Activated CD4-positive, alpha-beta T cell treated with anti-CD3 and anti-CD28 coated beads, Interleukin-2, amount 10 ng/mL, durations not matched to agents 24 days and 14 days (primary cell): ENCODE data around the gene SIRT7. TPM values are rescaled to one million over a fixed set of nuclear protein-coding genes. Genes with fewer than 3 reads are reported as not detected.

Experiments
- DNase-seq: peaks from one replicate; pipeline ENCODE4 v3.0.0; 2022
- H3K27ac Mint-ChIP-seq: one replicate; pipeline ENCODE4 v1.8.0; 2022; ENCODE audit warnings: mild to moderate bottlenecking, mixed read lengths
- H3K27me3 Mint-ChIP-seq: one replicate; pipeline ENCODE4 v1.8.0; 2022; ENCODE audit warnings: mixed read lengths
- H3K36me3 Mint-ChIP-seq: one replicate; pipeline ENCODE4 v1.8.0; 2022; ENCODE audit warnings: low read depth, mild to moderate bottlenecking, mixed read lengths
- H3K4me1 Mint-ChIP-seq: one replicate; pipeline ENCODE4 v1.8.0; 2021; ENCODE audit warnings: mixed read lengths
- H3K4me3 Mint-ChIP-seq: one replicate; pipeline ENCODE4 v1.8.0; 2022; ENCODE audit warnings: mild to moderate bottlenecking, moderate library complexity, mixed read lengths
- H3K9me3 Mint-ChIP-seq: one replicate; pipeline ENCODE4 v1.8.0; 2021; ENCODE audit warnings: mixed read lengths
- intact Hi-C: fragments of 100-400 bp; cut with micrococcal nuclease; formaldehyde crosslinking; loops from one replicate; pipeline ENCODE4 v1.15.1; 2023
- total RNA-seq: library from RNA; stranded (reverse); gene quantifications from 2 replicates; pipeline ENCODE4 v1.2.3, GENCODE V29; 2022

SIRT7 gene
- total RNA-seq, 1 donor from 2014 or later: 54.9 TPM

GRCh38 chr17:81944858-81945257 is 26.9 kb upstream of the SIRT7 start:
- intact Hi-C loops: no loop called here
- Mint-ChIP-seq H3K36me3 (no peaks in the 10 kb centered on the region), H3K27ac (no peak overlapping the region), H3K27me3 (no peaks in the 10 kb centered on the region), H3K4me1 (no peaks in the 10 kb centered on the region), H3K9me3 (no peaks in the 10 kb centered on the region), H3K4me3 (no peak overlapping the region)
- DNase-seq: no peak

- no peak for DNase-seq
- Mint-ChIP-seq H3K4me3 (no peak overlapping the region), H3K27ac (no peak overlapping the region), H3K9me3 (no peaks in the 10 kb centered on the region), H3K27me3 (no peaks in the 10 kb centered on the region), H3K36me3 (no peaks in the 10 kb centered on the region), H3K4me1 (peaks cover 5% of the 10 kb centered on the region)
- intact Hi-C loops: no loop called here
Observed at GRCh38 chr17:81942167-81942553, 24.2 kb upstream of the SIRT7 start.

DNA sequence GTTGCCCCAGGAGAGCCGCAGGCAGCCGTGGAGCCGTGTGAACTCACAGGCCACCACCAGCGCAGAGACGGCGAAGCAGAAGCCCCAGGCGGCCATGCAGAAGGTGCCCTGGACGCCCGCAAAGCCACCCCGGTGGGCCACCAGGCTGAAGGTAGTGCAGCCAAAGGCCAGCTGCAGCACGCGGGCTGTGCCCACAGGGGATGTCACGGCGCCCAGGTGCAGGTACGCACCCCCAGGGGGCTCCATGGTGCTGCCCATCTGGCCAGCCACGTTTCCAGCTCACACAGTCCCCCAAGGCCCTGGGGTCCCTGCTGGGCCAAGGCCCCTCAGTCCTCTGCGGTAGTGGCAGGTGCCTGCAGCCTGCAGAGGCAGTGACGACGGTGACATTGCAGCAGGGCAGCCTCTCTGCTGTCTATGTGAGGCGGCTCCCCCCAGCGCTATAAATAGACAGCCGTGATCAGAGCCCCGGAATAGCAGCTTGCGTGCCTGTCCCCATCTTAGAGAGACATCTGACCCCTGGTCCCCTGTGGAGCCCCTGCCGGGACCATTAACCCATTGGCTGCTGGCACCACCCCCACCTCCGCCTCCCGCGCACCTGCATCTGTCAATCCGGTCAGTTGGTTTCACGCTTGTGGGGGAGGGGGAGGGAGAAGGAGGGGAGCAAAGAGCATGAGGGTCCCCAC is 23.6 kb upstream of the SIRT7 start:
- intact Hi-C loops: no loop called here
- Mint-ChIP-seq H3K27ac (no peak overlapping the region), H3K9me3 (no peaks in the 10 kb centered on the region), H3K4me1 (peaks cover 6% of the 10 kb centered on the region), H3K4me3 (no peak overlapping the region), H3K36me3 (no peaks in the 10 kb centered on the region), H3K27me3 (no peaks in the 10 kb centered on the region)
- peak; percentile 58 for DNase-seq

DNA sequence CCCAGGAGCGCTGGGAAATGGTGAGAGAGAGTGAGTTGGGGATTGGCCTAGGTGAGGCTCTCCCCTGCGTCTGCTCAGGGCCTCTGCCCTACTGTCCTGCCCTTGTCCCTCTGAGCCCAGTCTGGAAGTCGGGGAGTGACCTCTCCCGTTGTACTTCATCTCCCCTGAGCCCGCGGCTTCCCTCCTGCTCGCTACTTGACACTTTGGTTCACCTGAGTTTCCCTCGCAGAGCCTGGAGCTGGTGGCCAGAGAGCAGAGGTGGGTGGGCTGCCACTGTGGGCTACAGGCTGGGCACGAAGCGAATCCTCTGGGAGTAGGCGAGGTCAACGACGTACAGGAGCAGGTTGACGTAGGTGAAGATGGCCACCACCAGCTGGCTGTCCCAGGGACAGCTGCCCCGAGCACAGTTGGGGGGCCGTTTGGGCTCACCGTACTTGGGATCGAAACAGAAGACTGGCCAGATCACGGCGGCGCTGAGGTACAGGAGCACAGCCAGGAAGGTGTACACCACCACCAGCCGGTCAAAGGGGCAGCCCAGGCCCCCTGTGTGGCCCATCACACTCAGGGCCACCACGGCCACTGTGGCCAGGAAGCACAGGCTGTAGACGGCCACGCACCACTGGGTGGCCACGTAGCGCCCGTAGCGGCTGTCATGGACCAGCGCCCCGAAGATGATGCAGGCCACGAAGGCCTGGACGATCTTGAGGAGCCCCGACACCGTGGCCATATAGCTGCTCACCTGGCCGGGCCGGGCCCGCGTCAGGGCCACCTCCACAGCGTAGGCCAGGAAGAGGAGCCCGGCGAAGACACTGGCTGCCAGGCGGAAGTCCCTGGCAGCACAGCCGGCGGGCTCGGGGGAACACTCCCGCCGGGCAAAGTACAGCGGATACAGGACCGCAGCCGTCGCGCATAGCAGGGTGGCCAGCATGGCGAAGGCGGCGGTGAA is 22.8 kb upstream of the SIRT7 start:
- intact Hi-C loops: no loop called here
- H3K27ac Mint-ChIP-seq: no peak overlapping the region
- peak; percentile 55 for DNase-seq
- no peaks in the 10 kb centered on the region for H3K27me3 Mint-ChIP-seq
- H3K4me3 Mint-ChIP-seq: no peak overlapping the region
- H3K9me3 Mint-ChIP-seq: no peaks in the 10 kb centered on the region
- H3K4me1 Mint-ChIP-seq: peaks cover 9% of the 10 kb centered on the region
- H3K36me3 Mint-ChIP-seq: peaks cover 2% of the 10 kb centered on the region

- Mint-ChIP-seq H3K27me3 (no peaks in the 10 kb centered on the region), H3K36me3 (peaks cover 5% of the 10 kb centered on the region), H3K27ac (no peak overlapping the region), H3K4me1 (peaks cover 12% of the 10 kb centered on the region), H3K4me3 (no peak overlapping the region), H3K9me3 (no peaks in the 10 kb centered on the region)
- intact Hi-C loops: no loop called here
- no peak for DNase-seq
Observed at GRCh38 chr17:81939881-81940385, 22.0 kb upstream of the SIRT7 start.

DNA sequence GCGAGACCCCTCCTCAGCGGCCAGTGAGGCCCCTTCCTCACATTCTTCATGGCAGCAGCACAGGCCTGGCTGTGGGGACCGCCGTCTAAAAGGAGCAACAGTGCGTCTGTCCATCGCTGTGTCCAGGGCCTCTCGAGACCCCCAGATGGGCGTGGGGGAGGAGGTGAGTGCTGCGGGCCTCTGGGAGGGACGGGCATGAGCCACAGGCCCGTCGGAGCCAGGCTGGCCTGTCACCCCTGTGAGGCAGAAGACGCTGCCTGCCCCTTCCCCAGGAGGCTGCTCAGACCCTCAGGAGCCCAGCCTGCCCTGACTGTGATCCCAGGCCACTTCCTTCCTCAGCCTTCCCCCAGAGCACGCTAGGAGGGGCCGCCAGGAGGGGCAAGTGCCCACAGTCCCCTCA is 21.2 kb upstream of the SIRT7 start:
- intact Hi-C loops: no loop called here

DNA sequence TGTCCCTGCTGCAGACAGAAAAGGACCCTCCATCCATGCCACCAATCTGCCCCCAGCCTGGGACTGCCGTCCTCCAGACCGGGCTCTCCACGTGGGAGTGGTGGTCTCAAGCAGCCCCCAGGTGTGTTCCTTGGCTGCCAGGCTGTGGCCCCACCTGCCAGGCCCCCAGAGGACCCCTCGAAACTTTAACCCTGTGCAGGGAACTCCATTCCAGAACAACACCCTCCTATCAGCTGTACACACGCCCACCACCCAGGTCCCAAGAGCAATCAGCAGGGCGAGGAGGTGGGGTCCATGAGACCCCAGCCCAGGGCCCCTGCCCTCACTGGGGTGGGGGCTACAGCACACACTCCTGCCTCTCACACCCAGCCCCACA is 17.7 kb upstream of the SIRT7 start:
- H3K36me3 Mint-ChIP-seq: peaks cover 18% of the 10 kb centered on the region
- peaks cover 18% of the 10 kb centered on the region for H3K4me1 Mint-ChIP-seq
- no peak for DNase-seq
- H3K27ac Mint-ChIP-seq: peak overlapping the region; percentile 40
- peaks cover 2% of the 10 kb centered on the region for H3K27me3 Mint-ChIP-seq
- H3K4me3 Mint-ChIP-seq: peak overlapping the region; percentile 90
- intact Hi-C loops: loop anchor here (2.0 kb wide), 1 partner anchor 87 kb away; the partner anchor contains the start of genes CENPX and LRRC45
- no peaks in the 10 kb centered on the region for H3K9me3 Mint-ChIP-seq

More for the DNA sequence above, 21.2 kb upstream of the SIRT7 start:
- Mint-ChIP-seq H3K27ac (no peak overlapping the region), H3K4me3 (no peak overlapping the region), H3K4me1 (peaks cover 12% of the 10 kb centered on the region), H3K36me3 (peaks cover 7% of the 10 kb centered on the region), H3K27me3 (no peaks in the 10 kb centered on the region), H3K9me3 (no peaks in the 10 kb centered on the region)
- DNase-seq: no peak

DNA sequence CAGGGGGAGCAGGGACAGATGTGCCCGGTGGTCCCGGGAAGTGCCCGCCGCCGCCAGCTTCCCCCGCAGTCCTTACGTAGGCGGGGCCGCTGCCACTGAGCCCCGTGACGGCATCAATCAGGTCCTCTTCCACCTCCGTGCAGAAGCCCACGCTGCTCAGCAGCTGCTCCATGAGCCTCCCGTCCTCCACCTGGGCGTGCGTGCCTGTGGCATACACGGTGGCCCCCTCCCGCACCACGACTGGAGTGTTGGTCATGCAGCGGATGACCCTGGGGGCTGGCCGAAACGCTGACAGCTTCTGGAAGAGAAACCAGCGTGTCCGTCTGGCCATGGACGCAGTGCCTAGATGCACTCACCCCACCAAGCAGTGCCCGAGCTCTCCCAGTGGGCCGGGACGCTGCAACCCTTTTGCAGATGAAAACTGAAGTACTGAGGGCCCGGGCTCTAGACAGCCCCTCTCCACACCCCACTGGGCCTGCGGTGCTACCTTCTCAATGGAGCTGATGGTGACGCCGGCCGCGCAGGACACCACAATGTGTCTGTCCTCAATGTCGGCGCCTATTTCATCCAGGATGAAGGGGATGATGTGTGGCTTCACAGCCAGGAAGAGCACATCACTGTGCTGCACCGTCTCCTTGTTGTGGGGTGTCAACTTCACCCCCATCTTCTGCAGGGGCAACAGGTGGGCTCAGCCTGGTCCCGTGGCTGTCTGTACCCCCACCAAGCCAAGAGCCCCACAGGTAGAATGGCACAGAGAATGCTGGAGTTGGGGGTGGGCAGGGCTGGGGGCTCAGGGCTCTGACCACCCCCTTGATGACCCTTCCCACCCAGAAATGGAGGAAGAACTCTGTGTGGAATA is 17.1 kb upstream of the SIRT7 start:
- H3K4me1 Mint-ChIP-seq: peaks cover 18% of the 10 kb centered on the region
- peaks cover 2% of the 10 kb centered on the region for H3K27me3 Mint-ChIP-seq
- no peak for DNase-seq
- H3K27ac Mint-ChIP-seq: no peak overlapping the region
- peak overlapping the region; percentile 90 for H3K4me3 Mint-ChIP-seq
- peaks cover 18% of the 10 kb centered on the region for H3K36me3 Mint-ChIP-seq
- intact Hi-C loops: no loop called here
- H3K9me3 Mint-ChIP-seq: no peaks in the 10 kb centered on the region

GRCh38 chr17:81934098-81934757 is 16.3 kb upstream of the SIRT7 start:
- Mint-ChIP-seq H3K36me3 (peaks cover 18% of the 10 kb centered on the region), H3K4me1 (peaks cover 18% of the 10 kb centered on the region), H3K4me3 (peak overlapping the region; percentile 30), H3K27me3 (peaks cover 4% of the 10 kb centered on the region), H3K9me3 (no peaks in the 10 kb centered on the region), H3K27ac (no peak overlapping the region)
- intact Hi-C loops: no loop called here
- no peak for DNase-seq

- Mint-ChIP-seq H3K27me3 (peaks cover 6% of the 10 kb centered on the region), H3K36me3 (peaks cover 18% of the 10 kb centered on the region), H3K4me1 (peaks cover 22% of the 10 kb centered on the region), H3K4me3 (no peak overlapping the region), H3K9me3 (no peaks in the 10 kb centered on the region), H3K27ac (no peak overlapping the region)
- DNase-seq: no peak
- intact Hi-C loops: no loop called here
Observed at GRCh38 chr17:81933178-81933699, 15.3 kb upstream of the SIRT7 start.

DNA sequence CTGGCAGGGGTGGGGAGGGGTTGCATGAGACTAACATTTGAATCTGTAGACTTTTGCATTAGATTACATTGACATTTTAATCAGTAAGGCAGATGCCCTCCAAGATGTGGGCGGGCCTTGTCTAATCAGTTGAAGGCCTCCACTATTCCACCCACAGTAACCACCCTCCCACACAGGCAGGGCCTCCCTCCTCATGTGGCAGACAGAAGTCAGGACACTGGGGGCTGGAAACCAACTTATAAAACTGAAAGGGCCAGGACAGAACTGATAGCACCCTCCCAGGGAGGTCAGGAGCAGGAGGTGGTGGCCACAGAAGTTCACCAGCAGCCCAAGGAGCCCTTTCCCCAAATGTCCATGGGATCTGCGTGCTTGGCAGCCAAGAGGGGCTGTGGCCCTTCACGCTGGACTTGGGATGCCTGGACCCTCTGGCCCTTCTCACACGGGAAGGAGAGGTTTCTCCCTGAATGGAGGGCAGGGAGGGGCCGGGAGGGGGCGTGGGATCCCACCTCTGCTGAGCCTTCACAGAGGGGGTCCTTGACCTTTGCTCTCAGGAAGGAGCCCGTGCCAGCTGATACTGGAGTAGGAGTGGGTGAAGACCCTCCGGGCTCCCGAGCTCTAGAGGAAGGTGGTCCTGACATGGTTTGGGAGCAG is 14.5 kb upstream of the SIRT7 start:
- Mint-ChIP-seq H3K9me3 (no peaks in the 10 kb centered on the region), H3K27ac (peak overlapping the region; percentile 17), H3K27me3 (peaks cover 6% of the 10 kb centered on the region), H3K4me3 (no peak overlapping the region), H3K4me1 (peaks cover 17% of the 10 kb centered on the region), H3K36me3 (peaks cover 18% of the 10 kb centered on the region)
- DNase-seq: peak; percentile 58
- intact Hi-C loops: no loop called here

GRCh38 chr17:81931557-81932332 is 13.8 kb upstream of the SIRT7 start:
- no peak overlapping the region for H3K4me3 Mint-ChIP-seq
- H3K27me3 Mint-ChIP-seq: peaks cover 6% of the 10 kb centered on the region
- intact Hi-C loops: no loop called here
- peak overlapping the region; percentile 17 for H3K27ac Mint-ChIP-seq
- no peak for DNase-seq
- peaks cover 18% of the 10 kb centered on the region for H3K36me3 Mint-ChIP-seq
- no peaks in the 10 kb centered on the region for H3K9me3 Mint-ChIP-seq
- peaks cover 17% of the 10 kb centered on the region for H3K4me1 Mint-ChIP-seq
